Measurements from ENCODE around the gene STRIP1.
A peak's percentile ranks its signal among the peaks of the same experiment; 100 is the strongest.

- TF ChIP-seq, protein P1, sequence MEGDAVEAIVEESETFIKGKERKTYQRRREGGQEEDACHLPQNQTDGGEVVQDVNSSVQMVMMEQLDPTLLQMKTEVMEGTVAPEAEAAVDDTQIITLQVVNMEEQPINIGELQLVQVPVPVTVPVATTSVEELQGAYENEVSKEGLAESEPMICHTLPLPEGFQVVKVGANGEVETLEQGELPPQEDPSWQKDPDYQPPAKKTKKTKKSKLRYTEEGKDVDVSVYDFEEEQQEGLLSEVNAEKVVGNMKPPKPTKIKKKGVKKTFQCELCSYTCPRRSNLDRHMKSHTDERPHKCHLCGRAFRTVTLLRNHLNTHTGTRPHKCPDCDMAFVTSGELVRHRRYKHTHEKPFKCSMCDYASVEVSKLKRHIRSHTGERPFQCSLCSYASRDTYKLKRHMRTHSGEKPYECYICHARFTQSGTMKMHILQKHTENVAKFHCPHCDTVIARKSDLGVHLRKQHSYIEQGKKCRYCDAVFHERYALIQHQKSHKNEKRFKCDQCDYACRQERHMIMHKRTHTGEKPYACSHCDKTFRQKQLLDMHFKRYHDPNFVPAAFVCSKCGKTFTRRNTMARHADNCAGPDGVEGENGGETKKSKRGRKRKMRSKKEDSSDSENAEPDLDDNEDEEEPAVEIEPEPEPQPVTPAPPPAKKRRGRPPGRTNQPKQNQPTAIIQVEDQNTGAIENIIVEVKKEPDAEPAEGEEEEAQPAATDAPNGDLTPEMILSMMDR (IDR thresholded peaks at IDR 0.05): no peak
- TF ChIP-seq POLR2A (IDR thresholded peaks at IDR 0.05; ENCODE audit: low read length) (peak; percentile 61), POLR2AphosphoS2 (conservative IDR thresholded peaks at IDR 0.05; ENCODE audit: low read length) (no peak), RARB (CRISPR knock-in tag; IDR thresholded peaks at IDR 0.05) (no peak), CBX2 (IDR thresholded peaks at IDR 0.05; ENCODE audit: borderline replicate concordance, low read depth) (no peak), EP300 (IDR thresholded peaks at IDR 0.05) (no peak), RCOR1 (IDR thresholded peaks at IDR 0.05; ENCODE audit: low read depth, low read length) (no peak), CEBPB (IDR thresholded peaks at IDR 0.05) (peak; percentile 19 to 71; a peak in 2 of 4 replicates)
These were observed at the start of gene STRIP1 for GRCh38 chr1:110034451-110035235.
